Right atrium auricular region (tissue), 2 donors: ENCODE data around the gene ARMH4. TPM values are rescaled to one million over a fixed set of nuclear protein-coding genes. Genes with fewer than 3 reads are reported as not detected.

Experiments used
- DNase-seq: peaks from one replicate; pipeline ENCODE4 v3.0.0-alpha.2; 2019; ENCODE audit warnings: low spot score
- H3K27ac ChIP-seq, 2 donors: fragments of 200-600 bp; sonication (generic); 1 replicate in 1 of 2; 2 replicates in 1 of 2; pipeline ENCODE4 v1.5.1; 2016 to 2019
- H3K27me3 ChIP-seq, 2 donors: fragments of 200-600 bp; sonication (generic); one replicate each; pipeline versions ENCODE4 v1.5.1 to v1.6.0; 2017 to 2019
- H3K36me3 ChIP-seq: fragments of 200-600 bp; sonication (generic); one replicate; pipeline ENCODE4 v1.5.1; 2016
- H3K4me1 ChIP-seq, 2 donors: fragments of 200-600 bp; sonication (generic); one replicate each; pipeline versions ENCODE4 v1.5.1 to v1.6.0; 2017 to 2019
- H3K4me3 ChIP-seq, 2 donors: fragments of 200-600 bp; sonication (generic); 1 replicate in 1 of 2; 2 replicates in 1 of 2; pipeline ENCODE4 v1.5.1; 2017 to 2019; ENCODE audit warnings: mild to moderate bottlenecking in 1 of 2, moderate library complexity in 1 of 2
- H3K9me3 ChIP-seq, 2 donors: fragments of 200-600 bp; sonication (generic); one replicate each; pipeline ENCODE4 v1.5.1; 2019
- total RNA-seq, 2 donors: library from RNA; depleted of rRNA; stranded (reverse); fragments of >200 nt; gene quantifications; one replicate each; pipeline ENCODE4 v1.1.0, GENCODE V29; 2016
- TF ChIP-seq, protein P1 (sequence below), 2 donors: fragments of 200-600 bp; sonication (generic); IDR thresholded peaks; one replicate each; pipeline ENCODE4 v1.5.1; 2019; ENCODE audit warnings: antibody characterized with exemption in 2 of 2

ARMH4 gene
- total RNA-seq, 2 donors from 2014 or later = 3.4 to 16.3 TPM

DNA sequence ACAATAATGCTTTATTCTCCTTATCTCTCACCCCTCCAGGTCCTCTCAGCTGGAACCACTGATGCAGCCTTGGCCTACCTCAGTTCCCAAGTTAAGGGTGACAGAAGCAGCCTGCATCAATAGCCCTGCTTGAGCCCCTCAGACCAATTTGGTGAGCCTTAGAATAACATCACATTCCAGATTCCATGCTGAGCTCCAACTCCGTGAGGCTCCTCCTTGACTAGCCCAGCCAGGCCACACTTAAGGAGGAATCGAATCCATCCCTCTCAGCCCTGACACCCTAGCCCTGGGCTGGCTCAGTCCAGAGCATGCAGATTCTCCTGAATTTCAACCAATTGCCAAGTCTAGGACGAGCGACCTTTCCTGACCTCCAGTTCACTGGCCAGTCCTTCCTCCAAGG is 91.1 kb downstream of the ARMH4 start:
- H3K36me3 ChIP-seq = no peaks in the 10 kb centered on the region
- no peaks in the 10 kb centered on the region for H3K27me3 ChIP-seq
- no peaks in the 10 kb centered on the region for H3K4me1 ChIP-seq
- H3K9me3 ChIP-seq = no peaks in the 10 kb centered on the region
- TF ChIP-seq, protein P1, sequence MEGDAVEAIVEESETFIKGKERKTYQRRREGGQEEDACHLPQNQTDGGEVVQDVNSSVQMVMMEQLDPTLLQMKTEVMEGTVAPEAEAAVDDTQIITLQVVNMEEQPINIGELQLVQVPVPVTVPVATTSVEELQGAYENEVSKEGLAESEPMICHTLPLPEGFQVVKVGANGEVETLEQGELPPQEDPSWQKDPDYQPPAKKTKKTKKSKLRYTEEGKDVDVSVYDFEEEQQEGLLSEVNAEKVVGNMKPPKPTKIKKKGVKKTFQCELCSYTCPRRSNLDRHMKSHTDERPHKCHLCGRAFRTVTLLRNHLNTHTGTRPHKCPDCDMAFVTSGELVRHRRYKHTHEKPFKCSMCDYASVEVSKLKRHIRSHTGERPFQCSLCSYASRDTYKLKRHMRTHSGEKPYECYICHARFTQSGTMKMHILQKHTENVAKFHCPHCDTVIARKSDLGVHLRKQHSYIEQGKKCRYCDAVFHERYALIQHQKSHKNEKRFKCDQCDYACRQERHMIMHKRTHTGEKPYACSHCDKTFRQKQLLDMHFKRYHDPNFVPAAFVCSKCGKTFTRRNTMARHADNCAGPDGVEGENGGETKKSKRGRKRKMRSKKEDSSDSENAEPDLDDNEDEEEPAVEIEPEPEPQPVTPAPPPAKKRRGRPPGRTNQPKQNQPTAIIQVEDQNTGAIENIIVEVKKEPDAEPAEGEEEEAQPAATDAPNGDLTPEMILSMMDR (IDR thresholded peaks at IDR 0.05) = no peak
- no peak overlapping the region for H3K4me3 ChIP-seq
- no peak for DNase-seq
- H3K27ac ChIP-seq = no peak overlapping the region

DNA sequence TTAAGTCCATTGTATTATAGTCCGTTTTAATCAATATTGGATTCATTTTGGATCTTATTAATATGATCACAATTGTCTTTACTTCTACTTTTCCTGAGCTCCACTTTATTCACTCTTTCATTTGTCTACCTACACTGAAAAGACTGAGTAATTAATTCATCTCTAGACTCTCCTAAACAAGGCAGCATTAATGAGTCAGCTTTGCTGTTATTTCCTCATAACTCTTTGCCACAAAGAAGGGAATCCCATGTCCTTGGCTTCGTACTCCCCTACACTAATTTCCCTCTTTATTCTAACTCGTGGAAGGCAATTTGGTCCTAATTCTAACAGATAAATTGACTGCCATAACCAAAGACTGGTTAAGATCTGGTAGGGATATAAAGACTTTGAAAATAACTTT is 91.9 kb downstream of the ARMH4 start:
- no peak for DNase-seq
- Histone ChIP-seq H3K36me3 (no peaks in the 10 kb centered on the region), H3K27ac (no peak overlapping the region), H3K9me3 (no peaks in the 10 kb centered on the region), H3K4me1 (no peaks in the 10 kb centered on the region), H3K27me3 (no peaks in the 10 kb centered on the region), H3K4me3 (no peak overlapping the region)
- TF ChIP-seq, protein P1 (IDR thresholded peaks at IDR 0.05) = no peak

DNA sequence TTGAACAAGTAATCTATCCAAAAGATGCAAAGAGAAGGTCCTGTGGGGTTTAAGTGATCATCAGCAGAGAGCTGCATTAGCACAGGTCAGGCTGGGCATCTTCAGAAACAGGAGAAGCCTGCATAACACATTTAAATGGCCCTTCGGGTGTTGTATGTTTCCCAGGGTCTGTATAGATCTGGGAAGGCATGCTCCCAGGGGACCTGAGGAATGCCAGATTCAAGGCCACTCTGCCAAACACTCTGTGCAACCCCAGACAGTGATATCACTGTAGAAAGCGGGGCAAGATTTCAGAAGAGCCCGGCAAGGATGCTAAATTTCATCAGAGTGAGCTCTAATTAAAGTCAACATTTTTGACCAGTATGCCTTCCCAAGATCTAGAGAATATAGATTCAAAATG is 92.9 kb downstream of the ARMH4 start:
- H3K9me3 ChIP-seq = no peaks in the 10 kb centered on the region
- no peak overlapping the region for H3K27ac ChIP-seq
- no peak for DNase-seq
- no peaks in the 10 kb centered on the region for H3K36me3 ChIP-seq
- H3K4me1 ChIP-seq = no peaks in the 10 kb centered on the region
- no peak overlapping the region for H3K4me3 ChIP-seq
- TF ChIP-seq, protein P1 (IDR thresholded peaks at IDR 0.05) = no peak
- no peaks in the 10 kb centered on the region for H3K27me3 ChIP-seq

DNA sequence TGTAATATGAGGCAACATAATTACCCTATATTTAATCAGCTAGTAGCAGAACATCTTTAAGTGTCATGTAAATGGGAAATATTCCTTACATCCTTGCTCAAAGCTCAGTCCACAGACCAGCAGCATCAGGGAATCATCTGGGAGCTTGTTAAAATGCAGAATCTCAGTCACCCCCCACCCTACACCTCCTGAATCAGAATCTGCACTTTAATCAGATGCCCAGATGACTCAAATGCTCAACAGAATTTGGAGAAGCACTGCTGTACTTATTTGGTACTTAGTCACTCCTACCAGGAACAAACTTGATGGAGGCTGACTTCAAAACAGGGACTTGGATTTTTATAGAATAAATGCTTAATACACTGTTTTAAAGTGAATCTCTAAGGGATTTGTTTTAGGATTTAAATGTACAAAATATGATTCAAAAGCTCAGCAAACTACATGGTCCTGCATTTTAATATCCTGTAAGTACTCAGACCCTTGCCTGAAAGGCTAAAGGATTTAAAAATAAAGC is 96.5 kb downstream of the ARMH4 start:
- no peaks in the 10 kb centered on the region for H3K9me3 ChIP-seq
- no peaks in the 10 kb centered on the region for H3K27me3 ChIP-seq
- no peak overlapping the region for H3K4me3 ChIP-seq
- H3K4me1 ChIP-seq = no peaks in the 10 kb centered on the region
- H3K27ac ChIP-seq = no peak overlapping the region
- TF ChIP-seq, protein P1 (IDR thresholded peaks at IDR 0.05) = no peak
- DNase-seq = no peak
- no peaks in the 10 kb centered on the region for H3K36me3 ChIP-seq

DNA sequence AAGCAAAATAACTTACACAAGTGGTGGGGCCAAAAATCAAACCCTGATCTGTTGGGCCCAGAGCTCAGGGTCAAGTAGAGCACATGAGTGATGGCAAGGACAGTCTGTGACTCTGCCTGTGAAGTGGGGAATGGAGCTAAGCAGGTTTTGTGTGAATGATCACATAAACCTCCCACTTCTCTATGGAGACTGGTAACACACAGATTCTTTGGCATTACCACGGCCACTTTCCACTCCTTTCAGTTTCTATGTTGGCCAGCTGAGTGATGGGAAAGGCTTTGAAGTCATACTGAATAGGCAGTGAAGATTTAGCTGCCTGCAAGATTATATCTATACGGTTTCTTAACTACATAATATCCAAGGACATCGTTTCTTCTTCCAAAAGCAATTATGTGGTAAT is 97.9 kb downstream of the ARMH4 start:
- H3K36me3 ChIP-seq = no peaks in the 10 kb centered on the region
- no peaks in the 10 kb centered on the region for H3K9me3 ChIP-seq
- no peak for DNase-seq
- H3K4me3 ChIP-seq = no peak overlapping the region
- no peak overlapping the region for H3K27ac ChIP-seq
- no peaks in the 10 kb centered on the region for H3K4me1 ChIP-seq
- no peaks in the 10 kb centered on the region for H3K27me3 ChIP-seq
- TF ChIP-seq, protein P1 (IDR thresholded peaks at IDR 0.05) = no peak

DNA sequence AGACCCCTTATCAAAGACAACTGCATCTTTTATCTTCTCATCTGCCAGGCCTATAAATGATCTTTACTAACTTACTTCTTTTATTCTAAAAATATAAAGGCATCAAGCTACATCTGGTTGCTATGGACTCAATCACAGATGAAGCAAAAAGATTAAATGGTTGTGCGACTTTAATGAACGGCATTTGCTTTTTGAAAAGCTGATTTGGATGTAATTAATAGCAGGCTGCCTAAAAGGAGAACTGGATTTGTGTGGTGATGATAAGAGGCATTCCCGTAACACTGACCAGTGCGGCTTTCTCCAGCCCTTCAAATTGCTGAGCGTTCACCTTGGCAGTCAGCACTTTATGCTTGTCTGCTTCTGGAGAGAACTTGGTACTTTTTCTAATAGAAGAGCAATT is 103.8 kb downstream of the ARMH4 start:
- no peaks in the 10 kb centered on the region for H3K36me3 ChIP-seq
- H3K9me3 ChIP-seq = no peaks in the 10 kb centered on the region
- TF ChIP-seq, protein P1 (IDR thresholded peaks at IDR 0.05) = no peak
- H3K4me3 ChIP-seq = no peak overlapping the region
- H3K4me1 ChIP-seq = peaks cover 0 to 9% of the 10 kb centered on the region in 2 donors
- no peaks in the 10 kb centered on the region for H3K27me3 ChIP-seq
- peak overlapping the region in 1 of 2 donors; percentile 15 for H3K27ac ChIP-seq
- DNase-seq = no peak
